Endothelial cell of umbilical vein (primary cell): ENCODE results near the gene ITGA3. TPM values are rescaled to one million over a fixed set of nuclear protein-coding genes. Genes with fewer than 3 reads are reported as not detected.

ENCODE experiments used
- BruUV-seq: library from RNA; stranded (reverse); fragments of 400-500 nt; replicated peaks from 2 replicates; lab custom pipeline; 2021; lab: Mats Ljungman, UMichigan
- CTCF ChIA-PET: fragments of 300-600, 350-600 bp; sonication (Branson Sonifier 250); formaldehyde crosslinking; loops from one replicate; lab custom pipeline; 2021; ENCODE audit warnings: antibody characterized with exemption, inconsistent platforms; lab: Charles Lee
- POLR2A ChIA-PET: fragments of 300-600, 350-600 bp; sonication (Branson Sonifier 250); formaldehyde crosslinking; loops from one replicate; lab custom pipeline; 2021; ENCODE audit warnings: antibody characterized with exemption, inconsistent platforms; lab: Charles Lee
- DNase-seq: peaks from one replicate; pipeline ENCODE4 v3.0.0-alpha.2; 2011; ENCODE audit warnings: low read depth, low spot score
- FAIRE-seq: peaks from 2 replicates; lab custom pipeline; 2011; peaks lifted over from hg19 to GRCh38; lab: Jason Lieb, UNC
- H2AFZ ChIP-seq: 2 replicates; pipeline ENCODE4 v1.6.0; 2012; ENCODE audit warnings: low read depth, low read length, control low read depth, inconsistent platforms
- H3K27ac ChIP-seq: 2 replicates; pipeline ENCODE4 v1.5.1; 2011; ENCODE audit warnings: low read depth, mild to moderate bottlenecking, control low read depth, low read length, moderate library complexity; ENCODE audit not compliant: insufficient read depth
- H3K27me3 ChIP-seq, 2 experiments: 2 replicates each; pipeline versions ENCODE4 v1.6.0 to v1.6.1; 2011; ENCODE audit warnings: low read length in 2 of 2, mixed read lengths in 1 of 2; ENCODE audit not compliant: control insufficient read depth in 2 of 2, insufficient read depth in 2 of 2
- H3K36me3 ChIP-seq, 2 experiments: 2 replicates in 1 of 2; 3 replicates in 1 of 2; pipeline ENCODE4 v1.5.1; 2011; ENCODE audit warnings: low read length in 2 of 2, mild to moderate bottlenecking in 1 of 2, moderate library complexity in 1 of 2; ENCODE audit not compliant: control insufficient read depth in 2 of 2, insufficient read depth in 2 of 2; ENCODE audit errors: extremely low read depth in 1 of 2
- H3K4me1 ChIP-seq: 3 replicates; pipeline ENCODE4 v1.5.1; 2011; ENCODE audit warnings: mild to moderate bottlenecking, low read length; ENCODE audit not compliant: control insufficient read depth, insufficient read depth; ENCODE audit errors: extremely low read depth
- H3K4me2 ChIP-seq: 2 replicates; pipeline ENCODE4 v1.6.1; 2011; ENCODE audit warnings: low read length, control low read depth, mixed read lengths; ENCODE audit not compliant: insufficient read depth
- H3K4me3 ChIP-seq, 3 experiments: fragments of 200-600 bp in 1 of 3; sonication (generic), shearing (Covaris generic) in 1 of 3; replicated peaks in 1 of 3; 2 replicates each; pipeline ENCODE4 v1.5.1; 2011 to 2016; ENCODE audit warnings: control low read depth in 3 of 3, low read length in 3 of 3, mild to moderate bottlenecking in 2 of 3, inconsistent platforms in 1 of 3, low read depth in 1 of 3, moderate library complexity in 1 of 3; ENCODE audit not compliant: insufficient read depth in 1 of 3
- H3K79me2 ChIP-seq: 2 replicates; pipeline ENCODE4 v1.6.0; 2012; ENCODE audit warnings: low read length, inconsistent platforms; ENCODE audit not compliant: control insufficient read depth, insufficient read depth
- H3K9ac ChIP-seq: replicated peaks from 2 replicates; pipeline ENCODE3; 2011; ENCODE audit warnings: low read length, control low read depth; ENCODE audit not compliant: insufficient read depth; ENCODE audit errors: extremely low read depth
- H3K9me1 ChIP-seq: replicated peaks from 3 replicates; pipeline ENCODE4 v1.6.0; 2011; ENCODE audit warnings: mild to moderate bottlenecking, low read length; ENCODE audit not compliant: control insufficient read depth, insufficient read depth; ENCODE audit errors: extremely low read depth
- H3K9me3 ChIP-seq: replicated peaks from 2 replicates; pipeline ENCODE4 v1.5.1; 2012; ENCODE audit warnings: low read length, inconsistent platforms; ENCODE audit not compliant: control insufficient read depth, insufficient read depth
- H4K20me1 ChIP-seq: replicated peaks from 2 replicates; pipeline ENCODE3; 2011; ENCODE audit warnings: mild to moderate bottlenecking, low read length; ENCODE audit not compliant: control insufficient read depth, insufficient read depth; ENCODE audit errors: extremely low read depth
- CTCF ChIP-seq, 2 donors: IDR thresholded peaks; 1 replicate in 1 of 2; 2 replicates in 1 of 2; pipeline ENCODE4 v1.5.1; 2011; ENCODE audit warnings: low read length in 2 of 2, mild to moderate bottlenecking in 2 of 2, moderate library complexity in 2 of 2, control low read depth in 1 of 2, inconsistent platforms in 1 of 2, low read depth in 1 of 2; ENCODE audit not compliant: insufficient read depth in 1 of 2; ENCODE audit errors: extremely low read depth in 1 of 2
- EZH2 ChIP-seq: IDR thresholded peaks from 2 replicates; pipeline ENCODE4 v1.6.1; 2012; ENCODE audit warnings: borderline replicate concordance, low read depth, mild to moderate bottlenecking, moderate library complexity, low read length, inconsistent platforms; ENCODE audit not compliant: severe bottlenecking
- FOS ChIP-seq: IDR thresholded peaks from 2 replicates; pipeline ENCODE4 v1.6.1; 2011; ENCODE audit warnings: mild to moderate bottlenecking, low read length, moderate library complexity, borderline replicate concordance; ENCODE audit not compliant: insufficient read depth
- GATA2 ChIP-seq: IDR thresholded peaks from 2 replicates; pipeline ENCODE4 v1.7.0; 2011; ENCODE audit warnings: low read depth, mild to moderate bottlenecking, moderate library complexity, mixed read lengths, low read length; ENCODE audit not compliant: insufficient read length, insufficient read depth
- JUN ChIP-seq: IDR thresholded peaks from 2 replicates; pipeline ENCODE4 v1.6.1; 2011; ENCODE audit warnings: borderline replicate concordance, low read depth; ENCODE audit not compliant: insufficient read length, insufficient read depth
- MAX ChIP-seq: IDR thresholded peaks from 2 replicates; pipeline ENCODE4 v1.6.1; 2011; ENCODE audit not compliant: insufficient read depth, insufficient read length
- MYC ChIP-seq: IDR thresholded peaks from one replicate; pipeline ENCODE4 v1.6.1; 2011; ENCODE audit warnings: mild to moderate bottlenecking, low read depth, low read length
- POLR2A ChIP-seq: IDR thresholded peaks from 2 replicates; pipeline ENCODE4 v1.6.1; 2012; ENCODE audit warnings: low read depth, mild to moderate bottlenecking, control low read depth, low read length
- POLR2AphosphoS5 ChIP-seq: IDR thresholded peaks from 2 replicates; pipeline ENCODE4 v1.6.1; 2012; ENCODE audit warnings: low read depth, mild to moderate bottlenecking, control low read depth, low read length, moderate library complexity; ENCODE audit not compliant: insufficient read depth
- dilution Hi-C: fragments of 300-500 bp; cut with MboI; formaldehyde crosslinking; loops from one replicate; pipeline ENCODE4 v1.15.0; 2019; ENCODE audit warnings: low sequenced_read_pairs; ENCODE audit not compliant: extremely low pct_ligation_motif_present
- intact Hi-C: fragments of 100-400 bp; cut with micrococcal nuclease; formaldehyde crosslinking; loops from one replicate; pipeline ENCODE4 v1.10.0; 2022
- polyA plus RNA-seq, 4 experiments: library from polyadenylated mRNA; depleted of rRNA in 3 of 4; stranded (reverse) in 3 of 4; unstranded in 1 of 4; fragments of >200 nt; gene quantifications; 2 replicates each; pipeline versions ENCODE4 v1.2.1 to v1.2.3, GENCODE V29; 2011 to 2012; ENCODE audit warnings: missing spikeins in 1 of 4
- total RNA-seq: library from RNA; stranded (reverse); gene quantifications from 2 replicates; pipeline ENCODE4 v1.2.3, GENCODE V29; 2021

Gene ITGA3
- total and polyA plus RNA-seq, 2 donors (not counting 3 experiments of a cell fraction or from before 2014, with no cell fraction given), result 92.7 to 112 TPM

GRCh38 chr17:50123649-50124349 lies 67.9 kb downstream of the ITGA3 start:
- ChIA-PET POLR2A (interaction anchor here (0.5 kb wide), 1 partner anchor 830 kb away, joined by 9 read pairs; no protein-coding TSS in a partner anchor), CTCF (interaction anchor here (1.0 to 2.8 kb wide), 7 partner anchors 8 to 46 kb away, joined by 3 to 12 read pairs (median 4); no protein-coding TSS in a partner anchor)
- intact Hi-C loops (no loop called here), dilution Hi-C loops (no loop called here)
- Histone ChIP-seq H3K9me3 (no peaks in the 10 kb centered on the region), H3K9ac (no peak overlapping the region), H4K20me1 (no peaks in the 10 kb centered on the region), H3K79me2 (no peaks in the 10 kb centered on the region), H3K27ac (no peak overlapping the region), H2AFZ (peak overlapping the region; percentile 75), H3K4me1 (peaks cover 26% of the 10 kb centered on the region), H3K36me3 (no peaks in the 10 kb centered on the region), H3K9me1 (no peaks in the 10 kb centered on the region), H3K4me3 (no peak overlapping the region), H3K27me3 (no peaks in the 10 kb centered on the region), H3K4me2 (no peak overlapping the region)
- no TSS peak for BruUV-seq
- peak; percentile 64 for FAIRE-seq
- no peak for TF ChIP-seq MAX
- no peak for TF ChIP-seq EZH2
- no peak for TF ChIP-seq MYC
- TF ChIP-seq GATA2, result no peak
- no peak for TF ChIP-seq JUN
- TF ChIP-seq POLR2AphosphoS5, result no peak
- TF ChIP-seq FOS, result no peak
- no peak for TF ChIP-seq CTCF (IDR thresholded peaks at IDR 0.05; ENCODE audit: extremely low read depth in 1 of 2, insufficient read depth in 1 of 2, low read depth in 1 of 2, low read length in 2 of 2)
- TF ChIP-seq POLR2A, result no peak
- no peak for DNase-seq
